ENCODE data around the gene MYO5C.

The MYO5C gene

DNA sequence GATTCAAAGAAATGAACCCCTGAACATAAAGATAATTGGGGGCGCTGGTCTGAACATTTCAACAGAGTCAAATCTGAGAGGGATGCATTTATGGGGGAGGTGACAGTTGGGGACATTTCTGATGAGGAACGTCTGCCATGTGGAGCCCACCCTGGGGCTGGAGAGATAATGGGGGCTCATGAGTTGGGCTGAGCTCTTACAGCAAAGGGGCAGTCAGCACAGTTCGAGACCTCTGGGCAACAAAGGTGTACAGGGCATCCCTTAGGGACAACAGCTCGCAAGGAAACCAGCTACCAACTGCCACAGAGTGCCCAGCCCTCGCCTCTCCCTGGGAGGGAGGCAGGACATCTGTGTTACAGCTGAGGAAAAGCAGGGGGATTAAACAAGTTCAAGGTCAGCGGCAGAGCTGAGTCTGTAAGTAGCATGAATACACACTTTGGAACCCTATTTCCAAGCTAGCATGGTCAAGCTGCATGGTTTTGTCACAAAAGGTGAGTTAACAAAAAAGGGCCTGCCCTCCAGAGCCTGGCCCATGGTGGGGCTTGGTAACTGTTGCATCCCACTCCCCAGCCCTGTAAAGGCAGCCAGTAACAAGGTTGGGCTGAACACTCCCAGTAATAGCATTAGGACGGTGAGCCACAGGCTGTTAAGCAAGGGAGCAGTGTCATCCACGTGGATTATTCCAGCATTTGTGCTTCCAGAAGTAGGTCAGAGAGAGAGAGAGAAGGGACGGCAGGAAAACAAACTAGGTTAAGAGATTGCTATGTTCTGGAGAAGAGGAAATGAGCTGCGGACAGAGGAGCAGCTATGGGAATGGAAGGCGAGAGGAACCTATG lies 108.7 kb downstream of the MYO5C start:
- TF ChIP-seq POLR2A (IDR thresholded peaks at IDR 0.05; ENCODE audit: extremely low read depth, insufficient read length) (no peak), MAX (IDR thresholded peaks at IDR 0.05; ENCODE audit: low read depth, low read length) (no peak), MYC (IDR thresholded peaks at IDR 0.05; ENCODE audit: low read depth, low read length) (no peak)
- TF ChIP-seq, protein P1, sequence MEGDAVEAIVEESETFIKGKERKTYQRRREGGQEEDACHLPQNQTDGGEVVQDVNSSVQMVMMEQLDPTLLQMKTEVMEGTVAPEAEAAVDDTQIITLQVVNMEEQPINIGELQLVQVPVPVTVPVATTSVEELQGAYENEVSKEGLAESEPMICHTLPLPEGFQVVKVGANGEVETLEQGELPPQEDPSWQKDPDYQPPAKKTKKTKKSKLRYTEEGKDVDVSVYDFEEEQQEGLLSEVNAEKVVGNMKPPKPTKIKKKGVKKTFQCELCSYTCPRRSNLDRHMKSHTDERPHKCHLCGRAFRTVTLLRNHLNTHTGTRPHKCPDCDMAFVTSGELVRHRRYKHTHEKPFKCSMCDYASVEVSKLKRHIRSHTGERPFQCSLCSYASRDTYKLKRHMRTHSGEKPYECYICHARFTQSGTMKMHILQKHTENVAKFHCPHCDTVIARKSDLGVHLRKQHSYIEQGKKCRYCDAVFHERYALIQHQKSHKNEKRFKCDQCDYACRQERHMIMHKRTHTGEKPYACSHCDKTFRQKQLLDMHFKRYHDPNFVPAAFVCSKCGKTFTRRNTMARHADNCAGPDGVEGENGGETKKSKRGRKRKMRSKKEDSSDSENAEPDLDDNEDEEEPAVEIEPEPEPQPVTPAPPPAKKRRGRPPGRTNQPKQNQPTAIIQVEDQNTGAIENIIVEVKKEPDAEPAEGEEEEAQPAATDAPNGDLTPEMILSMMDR (IDR thresholded peaks at IDR 0.05; ENCODE audit: low read depth, low read length), result no peak
- no peak for DNase-seq (ENCODE audit: low read depth)
- no peak overlapping the region for H3K4me3 ChIP-seq (ENCODE audit: low read depth, low read length)

DNA sequence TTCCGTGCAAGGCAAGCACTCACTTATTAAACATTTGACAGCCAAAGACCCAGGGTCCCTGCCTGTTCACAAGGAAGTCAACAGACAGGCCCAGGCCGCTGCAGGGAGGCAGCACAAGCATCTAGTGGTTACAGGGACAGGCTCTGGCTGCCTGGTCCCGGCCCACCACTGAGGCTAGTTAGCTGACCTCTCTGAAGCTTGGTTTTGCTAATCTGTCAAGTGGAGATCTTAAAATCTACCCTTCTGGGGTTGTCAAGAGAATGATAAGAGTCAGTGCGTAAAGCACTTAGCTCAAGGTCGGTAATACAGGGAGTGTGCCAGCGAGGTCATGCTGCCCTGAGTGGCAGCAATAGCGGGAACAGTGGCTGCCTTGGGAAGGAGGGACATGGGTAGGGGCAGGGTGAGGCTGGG lies 110.4 kb downstream of the MYO5C start:
- DNase-seq (ENCODE audit: low read depth), result no peak
- no peak overlapping the region for H3K4me3 ChIP-seq (ENCODE audit: low read depth, low read length)
- TF ChIP-seq MAX (IDR thresholded peaks at IDR 0.05; ENCODE audit: low read depth, low read length) (no peak), MYC (IDR thresholded peaks at IDR 0.05; ENCODE audit: low read depth, low read length) (no peak), POLR2A (IDR thresholded peaks at IDR 0.05; ENCODE audit: extremely low read depth, insufficient read length) (no peak)
- TF ChIP-seq, protein P1 (IDR thresholded peaks at IDR 0.05; ENCODE audit: low read depth, low read length), result no peak

DNA sequence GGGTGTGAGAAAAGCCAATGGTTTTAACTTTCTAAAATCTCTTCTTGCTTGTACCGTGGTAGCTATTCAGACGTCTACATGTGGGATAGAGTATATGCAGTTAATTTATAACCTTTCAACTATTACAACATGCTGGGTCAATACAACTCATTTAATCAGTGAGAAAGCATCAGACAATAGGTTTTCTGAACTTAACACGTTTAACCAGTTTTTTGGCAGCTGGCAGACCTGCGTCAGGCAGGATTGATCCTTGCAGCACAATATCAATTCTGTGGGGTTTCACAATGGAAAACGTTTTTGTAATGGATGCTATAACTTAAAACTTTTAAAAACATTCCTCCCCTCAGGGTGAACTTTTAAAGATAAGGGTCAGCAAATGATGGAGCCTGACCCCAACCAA lies 110.9 kb downstream of the MYO5C start:
- DNase-seq (ENCODE audit: low read depth), result no peak
- no peak overlapping the region for H3K4me3 ChIP-seq (ENCODE audit: low read depth, low read length)
- TF ChIP-seq, protein P1 (IDR thresholded peaks at IDR 0.05; ENCODE audit: low read depth, low read length), result no peak
- TF ChIP-seq MAX (IDR thresholded peaks at IDR 0.05; ENCODE audit: low read depth, low read length) (no peak), MYC (IDR thresholded peaks at IDR 0.05; ENCODE audit: low read depth, low read length) (no peak), POLR2A (IDR thresholded peaks at IDR 0.05; ENCODE audit: extremely low read depth, insufficient read length) (no peak)

- no peak overlapping the region for H3K4me3 ChIP-seq (ENCODE audit: low read depth, low read length)
- peak; percentile 25 for DNase-seq (ENCODE audit: low read depth)
- TF ChIP-seq MAX (IDR thresholded peaks at IDR 0.05; ENCODE audit: low read depth, low read length), result no peak
- TF ChIP-seq, protein P1 (IDR thresholded peaks at IDR 0.05; ENCODE audit: low read depth, low read length), result peak; percentile 43
Observed at GRCh38 chr15:52183562-52184173, 111.9 kb downstream of the MYO5C start.

- TF ChIP-seq, protein P1 (IDR thresholded peaks at IDR 0.05; ENCODE audit: low read depth, low read length), result no peak
- TF ChIP-seq MYC (IDR thresholded peaks at IDR 0.05; ENCODE audit: low read depth, low read length), result no peak
- no peak for TF ChIP-seq MAX (IDR thresholded peaks at IDR 0.05; ENCODE audit: low read depth, low read length)
- TF ChIP-seq POLR2A (IDR thresholded peaks at IDR 0.05; ENCODE audit: extremely low read depth, insufficient read length), result no peak
- no peak for DNase-seq (ENCODE audit: low read depth)
- no peak overlapping the region for H3K4me3 ChIP-seq (ENCODE audit: low read depth, low read length)
Observed at GRCh38 chr15:52181938-52182780, 113.4 kb downstream of the MYO5C start.

Measured in NB4 (cell line).